HL-60/S4 treated with phorbol 12-myristate 13-acetate at 8.2 ng/mL for 4 days and 3 days (cell line): Measurements from ENCODE around the gene C14orf180.

ENCODE experiments used
- in situ Hi-C: fragments of 300-500 bp; cut with MboI; formaldehyde crosslinking; loops from 2 replicates; pipeline ENCODE4 v1.15.0; 2022; ENCODE audit warnings: low sequenced_read_pairs

Gene C14orf180

GRCh38 chr14:104604458-104605449 lies 25.2 kb downstream of the C14orf180 start, which contains the start of gene TMEM179:
TSS of gene TMEM179 (minus strand) at chr14:104604772. CDS start at chr14:104604741, 31 bp downstream.
- in situ Hi-C loops: no loop called here

GRCh38 chr14:104609666-104610065 lies 30.1 kb downstream of the C14orf180 start:
- in situ Hi-C loops: no loop called here

GRCh38 chr14:104610749-104611310 lies 31.3 kb downstream of the C14orf180 start:
- in situ Hi-C loops: no loop called here

GRCh38 chr14:104611881-104612280 lies 32.3 kb downstream of the C14orf180 start:
- in situ Hi-C loops: no loop called here

GRCh38 chr14:104614126-104614812 lies 34.7 kb downstream of the C14orf180 start:
- in situ Hi-C loops: no loop called here

GRCh38 chr14:104624939-104625338 lies 45.4 kb downstream of the C14orf180 start:
- in situ Hi-C loops: loop anchor here (25.0 kb wide), 1 partner anchor 538 kb away; the partner anchor contains the start of gene ASPG

GRCh38 chr14:104632781-104633180 lies 53.2 kb downstream of the C14orf180 start:
- in situ Hi-C loops: loop anchor here (25.0 kb wide), 1 partner anchor 545 kb away; the partner anchor contains the start of gene ASPG

- in situ Hi-C loops: loop anchor here (25.0 kb wide), 1 partner anchor 546 kb away; the partner anchor contains the start of gene ASPG
These were observed 53.9 kb downstream of the C14orf180 start for GRCh38 chr14:104633276-104634137.

GRCh38 chr14:104634138-104634760 lies 54.7 kb downstream of the C14orf180 start:
- in situ Hi-C loops: loop anchor here (25.0 kb wide), 1 partner anchor 547 kb away; the partner anchor contains the start of gene ASPG

- in situ Hi-C loops: loop anchor here (25.0 kb wide), 1 partner anchor 548 kb away; the partner anchor contains the start of gene ASPG
These were observed 55.5 kb downstream of the C14orf180 start for GRCh38 chr14:104634886-104635570.

- in situ Hi-C loops: loop anchor here (25.0 kb wide), 1 partner anchor 548 kb away; the partner anchor contains the start of gene ASPG
These were observed 56.2 kb downstream of the C14orf180 start for GRCh38 chr14:104635717-104636116.

GRCh38 chr14:104636131-104636530 lies 56.6 kb downstream of the C14orf180 start:
- in situ Hi-C loops: loop anchor here (25.0 kb wide), 1 partner anchor 549 kb away; the partner anchor contains the start of gene ASPG

GRCh38 chr14:104636846-104637545 lies 57.4 kb downstream of the C14orf180 start:
- in situ Hi-C loops: loop anchor here (25.0 kb wide), 1 partner anchor 550 kb away; the partner anchor contains the start of gene ASPG

GRCh38 chr14:104637546-104638003 lies 58.0 kb downstream of the C14orf180 start:
- in situ Hi-C loops: loop anchor here (25.0 kb wide), 1 partner anchor 550 kb away; the partner anchor contains the start of gene ASPG

- in situ Hi-C loops: loop anchor here (25.0 kb wide), 1 partner anchor 551 kb away; the partner anchor contains the start of gene ASPG
These were observed 58.6 kb downstream of the C14orf180 start for GRCh38 chr14:104638190-104638589.

- in situ Hi-C loops: loop anchor here (25.0 kb wide), 1 partner anchor 552 kb away; the partner anchor contains the start of gene ASPG
These were observed 59.4 kb downstream of the C14orf180 start for GRCh38 chr14:104638927-104639450.

- in situ Hi-C loops: loop anchor here (25.0 kb wide), 1 partner anchor 552 kb away; the partner anchor contains the start of gene ASPG
These were observed 59.9 kb downstream of the C14orf180 start for GRCh38 chr14:104639471-104639870.
